Measurements from ENCODE around the gene SPATA25. TPM values are rescaled to one million over a fixed set of nuclear protein-coding genes. Genes with fewer than 3 reads are reported as not detected.
"Not testable (repeated sequence)": the region's sequence is repeated elsewhere in the genome, so short reads cannot be mapped to it uniquely, and the experiment has no call there.

SPATA25 gene
- total RNA-seq, result 4.0 TPM
- long read RNA-seq, partial matches to known transcripts, result 0 of 1 reads
- long read RNA-seq, other reads (novel, unspliced or antisense), result 1 of 1 reads

GRCh38 chr20:45887346-45887715, at the start of gene SPATA25:
TSS of gene SPATA25 (minus strand) at chr20:45887622. CDS start at chr20:45887590, 32 bp downstream.
- DNase-seq (ENCODE audit: low spot score), result no peak

GRCh38 chr20:45935416-45936046, 48.1 kb upstream of the SPATA25 start:
- DNase-seq (ENCODE audit: low spot score), result no peak

- DNase-seq (ENCODE audit: low spot score), result peak; percentile 99
Measured at GRCh38 chr20:45934586-45935415, 47.4 kb upstream of the SPATA25 start, which contains the start of gene PCIF1. TSS of gene PCIF1 (plus strand) at chr20:45934683. CDS start at chr20:45939000, 4,317 bp downstream.

GRCh38 chr20:45934046-45934585, 46.7 kb upstream of the SPATA25 start:
- DNase-seq (ENCODE audit: low spot score), result no peak

- no peak for DNase-seq (ENCODE audit: low spot score)
Measured at GRCh38 chr20:45933266-45934045, 46.0 kb upstream of the SPATA25 start.

GRCh38 chr20:45931680-45932079, 44.3 kb upstream of the SPATA25 start:
- DNase-seq (ENCODE audit: low spot score), result not testable (repeated sequence)

- no peak for DNase-seq (ENCODE audit: low spot score)
Measured at GRCh38 chr20:45927071-45927878, 39.9 kb upstream of the SPATA25 start.

- no peak for DNase-seq (ENCODE audit: low spot score)
Measured at GRCh38 chr20:45926731-45927070, 39.3 kb upstream of the SPATA25 start.

- no peak for DNase-seq (ENCODE audit: low spot score)
Measured at GRCh38 chr20:45925821-45926506, 38.5 kb upstream of the SPATA25 start.

- no peak for DNase-seq (ENCODE audit: low spot score)
Measured at GRCh38 chr20:45924391-45925261, 37.2 kb upstream of the SPATA25 start.

- no peak for DNase-seq (ENCODE audit: low spot score)
Measured at GRCh38 chr20:45921337-45922189, 34.1 kb upstream of the SPATA25 start.

- DNase-seq (ENCODE audit: low spot score), result no peak
Measured at GRCh38 chr20:45920462-45921336, 33.3 kb upstream of the SPATA25 start.

- DNase-seq (ENCODE audit: low spot score), result no peak
Measured at GRCh38 chr20:45919542-45920399, 32.3 kb upstream of the SPATA25 start.

GRCh38 chr20:45918779-45919537, 31.5 kb upstream of the SPATA25 start:
- no peak for DNase-seq (ENCODE audit: low spot score)

- DNase-seq (ENCODE audit: low spot score), result no peak
Measured at GRCh38 chr20:45918182-45918737, 30.8 kb upstream of the SPATA25 start.
